Measurements from ENCODE around the gene RMDN2.

Gene RMDN2

DNA sequence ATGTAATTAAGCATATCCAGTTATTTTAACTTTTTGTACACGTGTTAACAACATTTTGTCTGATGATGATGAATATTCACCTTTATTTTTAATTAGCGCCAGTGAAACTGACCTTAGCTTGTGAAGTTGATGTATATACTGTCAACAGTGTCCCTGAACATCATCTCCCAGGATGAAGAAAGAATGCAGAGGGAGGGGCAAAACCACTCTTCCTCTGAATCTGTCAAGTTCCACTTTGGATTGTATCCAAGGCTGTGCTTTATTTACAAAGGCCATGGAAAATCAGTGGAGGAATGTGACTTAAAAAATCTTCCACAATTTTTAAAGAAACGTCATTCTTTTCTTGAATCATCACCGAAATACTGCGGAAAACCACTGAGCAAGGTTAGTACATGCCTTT, 4.5 kb upstream of the RMDN2 start:
- Histone ChIP-seq H3K4me1 (ENCODE audit: insufficient read depth, low read length) (peaks cover 7% of the 10 kb centered on the region; the same call in 1 of the 2 replicates), H3K4me3 (ENCODE audit: low read depth in 1 of 2, low read length in 2 of 2) (no peak overlapping the region), H3K9ac (ENCODE audit: low read depth, low read length) (no peak overlapping the region), H3K79me2 (ENCODE audit: insufficient read depth, low read length) (no peaks in the 10 kb centered on the region), H3K27me3 (ENCODE audit: insufficient read depth, low read length, poor library complexity) (peaks cover 27% of the 10 kb centered on the region), H3K27ac (ENCODE audit: low read length) (no peak overlapping the region), H3K9me3 (ENCODE audit: insufficient read depth, low read length, severe bottlenecking) (no peaks in the 10 kb centered on the region), H4K20me1 (ENCODE audit: insufficient read depth, low read length) (no peaks in the 10 kb centered on the region), H2AFZ (ENCODE audit: low read depth, low read length) (no peak overlapping the region), H3K4me2 (ENCODE audit: insufficient read depth, low read length) (no peak overlapping the region), H3K36me3 (ENCODE audit: insufficient read depth, low read length) (no peaks in the 10 kb centered on the region)
- ATAC-seq (ENCODE audit: insufficient read depth, low read depth) (no peak), DNase-seq (no peak)
- TF ChIP-seq, protein P1, sequence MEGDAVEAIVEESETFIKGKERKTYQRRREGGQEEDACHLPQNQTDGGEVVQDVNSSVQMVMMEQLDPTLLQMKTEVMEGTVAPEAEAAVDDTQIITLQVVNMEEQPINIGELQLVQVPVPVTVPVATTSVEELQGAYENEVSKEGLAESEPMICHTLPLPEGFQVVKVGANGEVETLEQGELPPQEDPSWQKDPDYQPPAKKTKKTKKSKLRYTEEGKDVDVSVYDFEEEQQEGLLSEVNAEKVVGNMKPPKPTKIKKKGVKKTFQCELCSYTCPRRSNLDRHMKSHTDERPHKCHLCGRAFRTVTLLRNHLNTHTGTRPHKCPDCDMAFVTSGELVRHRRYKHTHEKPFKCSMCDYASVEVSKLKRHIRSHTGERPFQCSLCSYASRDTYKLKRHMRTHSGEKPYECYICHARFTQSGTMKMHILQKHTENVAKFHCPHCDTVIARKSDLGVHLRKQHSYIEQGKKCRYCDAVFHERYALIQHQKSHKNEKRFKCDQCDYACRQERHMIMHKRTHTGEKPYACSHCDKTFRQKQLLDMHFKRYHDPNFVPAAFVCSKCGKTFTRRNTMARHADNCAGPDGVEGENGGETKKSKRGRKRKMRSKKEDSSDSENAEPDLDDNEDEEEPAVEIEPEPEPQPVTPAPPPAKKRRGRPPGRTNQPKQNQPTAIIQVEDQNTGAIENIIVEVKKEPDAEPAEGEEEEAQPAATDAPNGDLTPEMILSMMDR (IDR thresholded peaks at IDR 0.05; ENCODE audit: borderline replicate concordance, extremely low read depth, low read length, poor library complexity, severe bottlenecking) = no peak
- no peak for TF ChIP-seq EZH2 (IDR thresholded peaks at IDR 0.05; ENCODE audit: borderline replicate concordance, low read depth, low read length, severe bottlenecking)

DNA sequence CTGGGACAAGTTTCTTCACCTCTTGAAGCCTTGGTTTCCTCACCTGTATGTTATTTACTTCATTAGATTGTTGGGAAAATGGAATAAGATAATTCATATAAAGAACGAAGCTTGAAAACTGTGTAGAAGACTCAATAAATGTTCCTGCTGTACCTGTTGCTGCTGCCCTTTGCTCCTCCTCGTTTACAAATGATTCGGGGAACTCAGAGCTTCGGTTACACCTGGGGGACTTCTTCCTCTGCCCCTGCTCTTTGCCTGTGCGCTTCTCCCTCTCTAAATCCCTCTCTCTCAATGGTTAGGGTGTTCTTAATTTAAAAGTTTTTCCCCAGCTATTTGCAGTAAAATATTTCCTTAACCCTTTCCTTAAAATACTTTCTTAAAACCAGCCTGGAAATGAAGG, 3.3 kb upstream of the RMDN2 start:
- Histone ChIP-seq H3K4me1 (ENCODE audit: insufficient read depth, low read length) (peaks cover 9% of the 10 kb centered on the region; the same call in 1 of the 2 replicates), H3K9me3 (ENCODE audit: insufficient read depth, low read length, severe bottlenecking) (no peaks in the 10 kb centered on the region), H3K79me2 (ENCODE audit: insufficient read depth, low read length) (no peaks in the 10 kb centered on the region), H3K36me3 (ENCODE audit: insufficient read depth, low read length) (no peaks in the 10 kb centered on the region), H3K4me3 (ENCODE audit: low read depth in 1 of 2, low read length in 2 of 2) (no peak overlapping the region), H4K20me1 (ENCODE audit: insufficient read depth, low read length) (no peaks in the 10 kb centered on the region), H3K4me2 (ENCODE audit: insufficient read depth, low read length) (no peak overlapping the region), H3K27me3 (ENCODE audit: insufficient read depth, low read length, poor library complexity) (peaks cover 28% of the 10 kb centered on the region), H3K27ac (ENCODE audit: low read length) (no peak overlapping the region), H2AFZ (ENCODE audit: low read depth, low read length) (no peak overlapping the region), H3K9ac (ENCODE audit: low read depth, low read length) (no peak overlapping the region)
- ATAC-seq (ENCODE audit: insufficient read depth, low read depth) (no peak), DNase-seq (no peak)
- TF ChIP-seq EZH2 (IDR thresholded peaks at IDR 0.05; ENCODE audit: borderline replicate concordance, low read depth, low read length, severe bottlenecking) = no peak
- TF ChIP-seq, protein P1 (IDR thresholded peaks at IDR 0.05; ENCODE audit: borderline replicate concordance, extremely low read depth, low read length, poor library complexity, severe bottlenecking) = no peak

DNA sequence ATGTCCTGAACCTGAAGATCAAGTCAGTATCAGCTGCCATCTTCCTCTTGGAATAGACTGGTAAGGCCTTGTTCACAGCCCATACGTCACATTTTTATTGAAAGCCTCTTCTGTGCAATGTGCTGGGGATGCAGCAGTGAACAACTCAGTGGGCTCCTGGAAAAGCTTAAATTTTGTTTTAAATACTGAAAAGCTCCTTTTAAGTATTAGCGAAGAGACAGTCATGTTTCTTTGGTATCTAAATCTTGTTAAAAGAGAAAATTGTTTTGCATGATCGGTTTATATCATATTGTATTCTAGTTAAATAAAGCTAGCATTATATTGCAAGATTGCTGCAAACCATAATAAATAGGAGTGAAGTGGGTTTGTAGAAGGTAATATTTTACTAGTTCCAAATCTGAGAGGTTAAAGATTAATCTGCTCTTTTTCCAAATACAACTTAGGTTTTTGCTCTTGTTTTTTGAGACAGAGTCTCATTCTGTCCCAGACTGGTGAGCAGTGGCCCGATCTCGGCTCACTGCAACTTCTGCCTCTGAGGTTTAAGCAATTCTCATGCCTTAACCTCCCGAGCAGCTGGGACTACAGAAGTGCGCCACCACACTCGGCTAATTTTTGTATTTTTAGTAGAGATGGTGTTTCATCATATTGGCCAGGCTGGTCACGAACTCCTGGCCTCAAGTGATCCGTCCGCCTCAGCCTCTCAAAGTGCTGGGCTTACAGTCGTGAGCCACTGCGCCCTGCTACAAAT, 1.6 kb upstream of the RMDN2 start:
- H3K79me2 ChIP-seq (ENCODE audit: insufficient read depth, low read length) = no peaks in the 10 kb centered on the region
- TF ChIP-seq, protein P1 (IDR thresholded peaks at IDR 0.05; ENCODE audit: borderline replicate concordance, extremely low read depth, low read length, poor library complexity, severe bottlenecking) = no peak
- no peak for TF ChIP-seq EZH2 (IDR thresholded peaks at IDR 0.05; ENCODE audit: borderline replicate concordance, low read depth, low read length, severe bottlenecking)
- H3K27ac ChIP-seq (ENCODE audit: low read length) = no peak overlapping the region
- peaks cover 28% of the 10 kb centered on the region for H3K27me3 ChIP-seq (ENCODE audit: insufficient read depth, low read length, poor library complexity)
- H3K4me2 ChIP-seq (ENCODE audit: insufficient read depth, low read length) = no peak overlapping the region
- H3K9ac ChIP-seq (ENCODE audit: low read depth, low read length) = no peak overlapping the region
- DNase-seq = no peak
- no peaks in the 10 kb centered on the region for H4K20me1 ChIP-seq (ENCODE audit: insufficient read depth, low read length)
- H3K4me3 ChIP-seq (ENCODE audit: low read depth in 1 of 2, low read length in 2 of 2) = no peak overlapping the region
- peaks cover 9% of the 10 kb centered on the region; the same call in 1 of the 2 replicates for H3K4me1 ChIP-seq (ENCODE audit: insufficient read depth, low read length)
- no peaks in the 10 kb centered on the region for H3K36me3 ChIP-seq (ENCODE audit: insufficient read depth, low read length)
- no peaks in the 10 kb centered on the region for H3K9me3 ChIP-seq (ENCODE audit: insufficient read depth, low read length, severe bottlenecking)
- no peak overlapping the region for H2AFZ ChIP-seq (ENCODE audit: low read depth, low read length)
- ATAC-seq (ENCODE audit: insufficient read depth, low read depth) = no peak
